ENCODE measurements around the gene ALOX15.

GRCh38 chr17:4588391-4588790, 53.1 kb downstream of the ALOX15 start:
- TF ChIP-seq CTCF (IDR thresholded peaks at IDR 0.05) = no peak
- no peak for TF ChIP-seq EP300 (IDR thresholded peaks at IDR 0.05)
- no peak for TF ChIP-seq POLR2A (IDR thresholded peaks at IDR 0.05)
- TF ChIP-seq POLR2AphosphoS5 (IDR thresholded peaks at IDR 0.05) = no peak
